Measurements from ENCODE around the gene FLOT2.

The FLOT2 gene

GRCh38 chr17:28911411-28912045 is 14.0 kb upstream of the FLOT2 start:
- Histone ChIP-seq H3K9me2 (replicated peaks; ENCODE audit: insufficient read depth, low read length) (no peaks in the 10 kb centered on the region), H3K9me3 (replicated peaks; ENCODE audit: insufficient read depth, low read length) (no peaks in the 10 kb centered on the region), H3K4me3 (ENCODE audit: low read length) (no peak overlapping the region), H3K4me1 (ENCODE audit: low read length) (peaks cover 24% of the 10 kb centered on the region), H3K27me3 (replicated peaks; ENCODE audit: insufficient read depth, low read length) (no peaks in the 10 kb centered on the region), H3K36me3 (replicated peaks; ENCODE audit: insufficient read depth, low read length) (peaks cover 23% of the 10 kb centered on the region), H4K20me1 (ENCODE audit: insufficient read depth, low read length) (no peaks in the 10 kb centered on the region), H3K4me2 (ENCODE audit: low read depth, low read length) (peak overlapping the region; percentile 14; the same call in 1 of the 2 replicates), H3K27ac (ENCODE audit: low read length) (peak overlapping the region; percentile 48; the same call in 1 of the 2 replicates), H3F3A (ENCODE audit: insufficient read depth, low read length) (peaks cover 12% of the 10 kb centered on the region), H2AFZ (ENCODE audit: low read length) (no peak overlapping the region), H3K9ac (ENCODE audit: low read length) (no peak overlapping the region), H3K79me2 (ENCODE audit: low read length) (peaks cover 27% of the 10 kb centered on the region)
- peak; percentile 71 for DNase-seq
- TF ChIP-seq EZH2 (optimal IDR thresholded peaks at IDR 0.05; ENCODE audit: low read depth, low read length) (no peak), EZH2phosphoT487 (IDR thresholded peaks at IDR 0.05; ENCODE audit: low read length) (no peak)
- TF ChIP-seq, protein P1, sequence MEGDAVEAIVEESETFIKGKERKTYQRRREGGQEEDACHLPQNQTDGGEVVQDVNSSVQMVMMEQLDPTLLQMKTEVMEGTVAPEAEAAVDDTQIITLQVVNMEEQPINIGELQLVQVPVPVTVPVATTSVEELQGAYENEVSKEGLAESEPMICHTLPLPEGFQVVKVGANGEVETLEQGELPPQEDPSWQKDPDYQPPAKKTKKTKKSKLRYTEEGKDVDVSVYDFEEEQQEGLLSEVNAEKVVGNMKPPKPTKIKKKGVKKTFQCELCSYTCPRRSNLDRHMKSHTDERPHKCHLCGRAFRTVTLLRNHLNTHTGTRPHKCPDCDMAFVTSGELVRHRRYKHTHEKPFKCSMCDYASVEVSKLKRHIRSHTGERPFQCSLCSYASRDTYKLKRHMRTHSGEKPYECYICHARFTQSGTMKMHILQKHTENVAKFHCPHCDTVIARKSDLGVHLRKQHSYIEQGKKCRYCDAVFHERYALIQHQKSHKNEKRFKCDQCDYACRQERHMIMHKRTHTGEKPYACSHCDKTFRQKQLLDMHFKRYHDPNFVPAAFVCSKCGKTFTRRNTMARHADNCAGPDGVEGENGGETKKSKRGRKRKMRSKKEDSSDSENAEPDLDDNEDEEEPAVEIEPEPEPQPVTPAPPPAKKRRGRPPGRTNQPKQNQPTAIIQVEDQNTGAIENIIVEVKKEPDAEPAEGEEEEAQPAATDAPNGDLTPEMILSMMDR (IDR thresholded peaks at IDR 0.05; ENCODE audit: low read length) = no peak

GRCh38 chr17:28910534-28910933 is 13.0 kb upstream of the FLOT2 start:
- peaks cover 20% of the 10 kb centered on the region for H3K79me2 ChIP-seq (ENCODE audit: low read length)
- H3K4me2 ChIP-seq (ENCODE audit: low read depth, low read length) = no peak overlapping the region
- no peak overlapping the region for H3K9ac ChIP-seq (ENCODE audit: low read length)
- no peak overlapping the region for H3K4me3 ChIP-seq (ENCODE audit: low read length)
- H3K36me3 ChIP-seq (replicated peaks; ENCODE audit: insufficient read depth, low read length) = peaks cover 18% of the 10 kb centered on the region
- H3F3A ChIP-seq (ENCODE audit: insufficient read depth, low read length) = peaks cover 12% of the 10 kb centered on the region
- H3K27ac ChIP-seq (ENCODE audit: low read length) = no peak overlapping the region
- H3K27me3 ChIP-seq (replicated peaks; ENCODE audit: insufficient read depth, low read length) = no peaks in the 10 kb centered on the region
- H3K9me3 ChIP-seq (replicated peaks; ENCODE audit: insufficient read depth, low read length) = no peaks in the 10 kb centered on the region
- no peak overlapping the region for H2AFZ ChIP-seq (ENCODE audit: low read length)
- H3K9me2 ChIP-seq (replicated peaks; ENCODE audit: insufficient read depth, low read length) = no peaks in the 10 kb centered on the region
- TF ChIP-seq EZH2 (optimal IDR thresholded peaks at IDR 0.05; ENCODE audit: low read depth, low read length) (no peak), EZH2phosphoT487 (IDR thresholded peaks at IDR 0.05; ENCODE audit: low read length) (no peak)
- TF ChIP-seq, protein P1 (IDR thresholded peaks at IDR 0.05; ENCODE audit: low read length) = no peak
- DNase-seq = no peak
- peaks cover 24% of the 10 kb centered on the region for H3K4me1 ChIP-seq (ENCODE audit: low read length)
- no peaks in the 10 kb centered on the region for H4K20me1 ChIP-seq (ENCODE audit: insufficient read depth, low read length)

- TF ChIP-seq, protein P1 (IDR thresholded peaks at IDR 0.05; ENCODE audit: low read length) = no peak
- TF ChIP-seq EZH2 (optimal IDR thresholded peaks at IDR 0.05; ENCODE audit: low read depth, low read length) = no peak
- no peak for TF ChIP-seq EZH2phosphoT487 (IDR thresholded peaks at IDR 0.05; ENCODE audit: low read length)
- Histone ChIP-seq H3K27ac (ENCODE audit: low read length) (no peak overlapping the region), H4K20me1 (ENCODE audit: insufficient read depth, low read length) (no peaks in the 10 kb centered on the region), H3K79me2 (ENCODE audit: low read length) (peaks cover 14% of the 10 kb centered on the region), H3K36me3 (replicated peaks; ENCODE audit: insufficient read depth, low read length) (0 out of 2 replicates have a peak, but pooled peaks cover 11% of the 10 kb centered on the region), H2AFZ (ENCODE audit: low read length) (no peak overlapping the region), H3F3A (ENCODE audit: insufficient read depth, low read length) (peaks cover 15% of the 10 kb centered on the region), H3K9me2 (replicated peaks; ENCODE audit: insufficient read depth, low read length) (no peaks in the 10 kb centered on the region), H3K4me1 (ENCODE audit: low read length) (peaks cover 24% of the 10 kb centered on the region), H3K4me3 (ENCODE audit: low read length) (no peak overlapping the region), H3K27me3 (replicated peaks; ENCODE audit: insufficient read depth, low read length) (no peaks in the 10 kb centered on the region), H3K9ac (ENCODE audit: low read length) (no peak overlapping the region), H3K9me3 (replicated peaks; ENCODE audit: insufficient read depth, low read length) (no peaks in the 10 kb centered on the region), H3K4me2 (ENCODE audit: low read depth, low read length) (no peak overlapping the region)
- no peak for DNase-seq
Observed at GRCh38 chr17:28908640-28909167, 11.2 kb upstream of the FLOT2 start.
